Fibroblast of skin of back (primary cell): Measurements from ENCODE around the gene OR4N2. TPM values are rescaled to one million over a fixed set of nuclear protein-coding genes. Genes with fewer than 3 reads are reported as not detected.
"Not testable (repeated sequence)": the region's sequence is repeated elsewhere in the genome, so short reads cannot be mapped to it uniquely, and the experiment has no call there.

Source experiments
- DNase-seq: peaks from one replicate; pipeline ENCODE4 v3.0.0-alpha.2; 2013
- polyA plus RNA-seq, 2 experiments: library from polyadenylated mRNA; unstranded; fragments of 120-200 nt; gene quantifications; one replicate each; pipeline ENCODE4 v1.2.1, GENCODE V29; 2013; ENCODE audit not compliant: insufficient read length in 2 of 2

The OR4N2 gene
- not detected for polyA plus RNA-seq (2013, experiment 1 of 2; ENCODE audit: insufficient read length)
- polyA plus RNA-seq (2013, experiment 2 of 2; ENCODE audit: insufficient read length) = not detected

GRCh38 chr14:19803470-19803869 is at the start of gene OR4N2:
OR4N2 (plus strand) TSS chr14:19803770; CDS start chr14:19827449, 23,679 bp downstream.
- DNase-seq = not testable (repeated sequence)

- no peak for DNase-seq
Measured at GRCh38 chr14:19754172-19754571, 49.4 kb upstream of the OR4N2 start.

GRCh38 chr14:19771491-19771890 is 32.1 kb upstream of the OR4N2 start:
- not testable (repeated sequence) for DNase-seq

- DNase-seq = no peak
Measured at GRCh38 chr14:19771895-19772430, 31.6 kb upstream of the OR4N2 start.

- not testable (repeated sequence) for DNase-seq
Measured at GRCh38 chr14:19772454-19772853, 31.1 kb upstream of the OR4N2 start.

GRCh38 chr14:19773204-19773603 is 30.4 kb upstream of the OR4N2 start, which contains the start of gene OR4M1:
OR4M1 (plus strand) TSS chr14:19773504; CDS start chr14:19780323, 6,819 bp downstream.
- not testable (repeated sequence) for DNase-seq

- no peak for DNase-seq
Measured at GRCh38 chr14:19775587-19775986, 28.0 kb upstream of the OR4N2 start.

- DNase-seq = not testable (repeated sequence)
Measured at GRCh38 chr14:19785848-19786247, 17.7 kb upstream of the OR4N2 start.

- not testable (repeated sequence) for DNase-seq
Measured at GRCh38 chr14:19787318-19787717, 16.3 kb upstream of the OR4N2 start.

- not testable (repeated sequence) for DNase-seq
Measured at GRCh38 chr14:19788150-19788549, 15.4 kb upstream of the OR4N2 start.

- DNase-seq = not testable (repeated sequence)
Measured at GRCh38 chr14:19796520-19797108, 7.0 kb upstream of the OR4N2 start.

GRCh38 chr14:19799880-19800279 is 3.7 kb upstream of the OR4N2 start:
- no peak for DNase-seq

GRCh38 chr14:19800282-19801117 is 3.1 kb upstream of the OR4N2 start:
- no peak for DNase-seq

- DNase-seq = no peak
Measured at GRCh38 chr14:19801118-19801464, 2.5 kb upstream of the OR4N2 start.

GRCh38 chr14:19813171-19813920 is 9.8 kb downstream of the OR4N2 start:
- DNase-seq = not testable (repeated sequence)

GRCh38 chr14:19819879-19820278 is 16.3 kb downstream of the OR4N2 start:
- DNase-seq = not testable (repeated sequence)

- DNase-seq = not testable (repeated sequence)
Measured at GRCh38 chr14:19821016-19821415, 17.4 kb downstream of the OR4N2 start.

- no peak for DNase-seq
Measured at GRCh38 chr14:19823178-19823577, 19.6 kb downstream of the OR4N2 start.

GRCh38 chr14:19823765-19824164 is 20.2 kb downstream of the OR4N2 start:
- DNase-seq = no peak

GRCh38 chr14:19827626-19828244 is 24.2 kb downstream of the OR4N2 start:
- not testable (repeated sequence) for DNase-seq

GRCh38 chr14:19828314-19828713 is 24.7 kb downstream of the OR4N2 start:
- DNase-seq = no peak

GRCh38 chr14:19834203-19834848 is 30.8 kb downstream of the OR4N2 start:
- not testable (repeated sequence) for DNase-seq
